Liver (tissue), 3 donors: Measurements from ENCODE around the gene NR0B2.

Source experiments
- ATF3 ChIP-seq: IDR thresholded peaks from 2 replicates; pipeline ENCODE4 v1.6.1; 2016; ENCODE audit warnings: antibody characterized with exemption
- CTCF ChIP-seq: fragments of 150-350 bp; IDR thresholded peaks from 2 replicates; pipeline ENCODE4 v1.5.1; 2017; ENCODE audit warnings: improper control_type of control experiment, low read depth, low read length; ENCODE audit not compliant: missing input control
- GABPA ChIP-seq, 2 donors: IDR thresholded peaks in 1 of 2; conservative IDR thresholded peaks in 1 of 2; 2 replicates each; pipeline ENCODE4 v1.6.1; 2016; ENCODE audit warnings: antibody characterized with exemption in 2 of 2, mild to moderate bottlenecking in 1 of 2, moderate library complexity in 1 of 2
- NR2F2 ChIP-seq: IDR thresholded peaks from 2 replicates; pipeline ENCODE4 v1.6.1; 2016; ENCODE audit warnings: antibody characterized with exemption
- TAF1 ChIP-seq: conservative IDR thresholded peaks from 2 replicates; pipeline ENCODE4 v1.6.1; 2016; ENCODE audit warnings: antibody characterized with exemption, mild to moderate bottlenecking
- donor health status: healthy.
- donor health status: healthy.

GRCh38 chr1:26922431-26922729 is 8.6 kb upstream of the NR0B2 start:
- TF ChIP-seq CTCF, result no peak
- no peak for TF ChIP-seq GABPA (IDR thresholded peaks at IDR 0.05 in 1 of 2, conservative IDR thresholded peaks at IDR 0.05 in 1 of 2)
- no peak for TF ChIP-seq NR2F2
- no peak for TF ChIP-seq ATF3
- no peak for TF ChIP-seq TAF1
